ENCODE data around the gene ARHGEF11.

Gene ARHGEF11

DNA sequence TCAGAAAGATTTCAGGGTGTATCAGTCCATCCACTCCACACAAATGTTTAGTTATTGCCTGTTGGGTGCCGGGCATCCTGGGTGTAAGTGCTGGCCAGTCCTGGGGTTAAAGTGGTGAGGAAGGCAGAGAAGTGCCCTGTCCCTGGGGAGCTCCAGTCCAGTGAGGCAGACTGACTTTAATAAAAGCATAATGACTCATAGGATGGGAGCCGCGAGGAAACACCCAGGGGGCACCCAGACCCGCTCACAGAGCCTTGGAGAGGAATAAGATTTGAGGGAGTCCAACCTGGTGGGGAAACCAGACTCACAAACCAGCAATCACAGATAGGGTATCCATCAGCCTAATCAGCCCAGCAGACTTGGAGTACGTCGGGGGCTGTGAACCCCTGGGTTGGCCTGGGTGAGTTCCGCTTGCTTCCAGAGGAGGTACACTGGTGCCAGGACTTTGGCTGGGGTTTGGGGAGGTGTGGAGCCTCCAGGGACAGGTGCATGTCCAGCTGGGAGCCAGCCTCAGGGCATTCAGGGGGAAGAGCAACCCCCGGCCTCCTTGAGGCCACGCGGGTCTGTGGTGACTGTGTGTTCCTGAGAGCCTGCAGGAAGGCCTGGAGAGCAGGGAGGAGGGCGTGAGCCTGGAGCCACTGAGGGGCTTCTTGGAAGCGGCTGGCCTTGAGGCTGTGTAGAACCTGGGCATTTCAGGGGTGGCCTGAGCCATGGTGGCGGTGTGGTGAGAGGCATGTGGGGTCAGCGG, 148.3 kb downstream of the ARHGEF11 start:
- TF ChIP-seq, protein P1, sequence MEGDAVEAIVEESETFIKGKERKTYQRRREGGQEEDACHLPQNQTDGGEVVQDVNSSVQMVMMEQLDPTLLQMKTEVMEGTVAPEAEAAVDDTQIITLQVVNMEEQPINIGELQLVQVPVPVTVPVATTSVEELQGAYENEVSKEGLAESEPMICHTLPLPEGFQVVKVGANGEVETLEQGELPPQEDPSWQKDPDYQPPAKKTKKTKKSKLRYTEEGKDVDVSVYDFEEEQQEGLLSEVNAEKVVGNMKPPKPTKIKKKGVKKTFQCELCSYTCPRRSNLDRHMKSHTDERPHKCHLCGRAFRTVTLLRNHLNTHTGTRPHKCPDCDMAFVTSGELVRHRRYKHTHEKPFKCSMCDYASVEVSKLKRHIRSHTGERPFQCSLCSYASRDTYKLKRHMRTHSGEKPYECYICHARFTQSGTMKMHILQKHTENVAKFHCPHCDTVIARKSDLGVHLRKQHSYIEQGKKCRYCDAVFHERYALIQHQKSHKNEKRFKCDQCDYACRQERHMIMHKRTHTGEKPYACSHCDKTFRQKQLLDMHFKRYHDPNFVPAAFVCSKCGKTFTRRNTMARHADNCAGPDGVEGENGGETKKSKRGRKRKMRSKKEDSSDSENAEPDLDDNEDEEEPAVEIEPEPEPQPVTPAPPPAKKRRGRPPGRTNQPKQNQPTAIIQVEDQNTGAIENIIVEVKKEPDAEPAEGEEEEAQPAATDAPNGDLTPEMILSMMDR (conservative IDR thresholded peaks at IDR 0.05; ENCODE audit: low read length) = no peak
- TF ChIP-seq EZH2phosphoT487 (IDR thresholded peaks at IDR 0.05; ENCODE audit: borderline replicate concordance) = no peak
- Histone ChIP-seq H3K9me3 (ENCODE audit: insufficient read depth, low read depth, low read length) (no peaks in the 10 kb centered on the region), H3K9me2 (replicated peaks; ENCODE audit: low read depth, low read length) (no peaks in the 10 kb centered on the region), H3K9ac (ENCODE audit: low read depth, low read length, poor library complexity, severe bottlenecking) (no peak overlapping the region), H3K27me3 (ENCODE audit: insufficient read depth, low read length, poor library complexity, severe bottlenecking) (no peaks in the 10 kb centered on the region), H3K4me3 (ENCODE audit: low read length, poor library complexity, severe bottlenecking) (no peak overlapping the region), H3K36me3 (ENCODE audit: insufficient read depth, low read length) (no peaks in the 10 kb centered on the region), H3F3A (ENCODE audit: low read depth) (no peaks in the 10 kb centered on the region), H2AFZ (ENCODE audit: low read length) (no peak overlapping the region), H3K4me2 (ENCODE audit: low read depth, low read length, poor library complexity, severe bottlenecking) (no peak overlapping the region), H4K20me1 (ENCODE audit: insufficient read depth, low read length, poor library complexity, severe bottlenecking) (no peaks in the 10 kb centered on the region), H3K4me1 (ENCODE audit: insufficient read depth, low read length, poor library complexity, severe bottlenecking) (no peaks in the 10 kb centered on the region), H3K79me2 (ENCODE audit: insufficient read depth, low read length) (no peaks in the 10 kb centered on the region)

DNA sequence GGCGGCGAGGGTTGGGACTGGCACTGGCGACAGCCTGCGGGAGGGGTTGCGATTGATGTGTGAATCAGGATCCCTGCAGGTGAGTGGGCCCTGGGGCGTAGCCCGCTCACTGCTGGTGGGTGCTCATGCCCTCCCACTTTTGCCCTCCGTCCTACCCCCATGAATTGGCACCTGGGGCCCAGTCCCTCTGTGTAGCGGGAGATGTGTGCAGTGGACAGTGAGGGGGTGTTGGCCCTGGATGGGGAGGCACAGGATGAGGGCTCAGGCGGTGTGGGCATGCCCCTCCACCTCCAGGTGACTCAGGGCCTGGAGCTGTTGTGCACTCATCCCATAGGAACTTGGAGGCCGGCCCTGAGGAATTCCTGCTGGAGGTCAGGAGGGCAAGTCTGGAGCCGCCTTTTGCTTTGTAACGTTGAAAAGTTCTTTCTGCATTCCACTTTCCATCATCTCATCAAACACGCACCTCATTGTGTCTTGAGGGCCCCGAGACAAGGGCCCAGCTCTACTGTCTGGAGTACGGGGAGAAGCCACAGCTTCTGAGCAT, 149.0 kb downstream of the ARHGEF11 start:
- Histone ChIP-seq H2AFZ (ENCODE audit: low read length) (no peak overlapping the region), H3K79me2 (ENCODE audit: insufficient read depth, low read length) (no peaks in the 10 kb centered on the region), H3K36me3 (ENCODE audit: insufficient read depth, low read length) (no peaks in the 10 kb centered on the region), H3K27me3 (ENCODE audit: insufficient read depth, low read length, poor library complexity, severe bottlenecking) (no peaks in the 10 kb centered on the region), H3K9me2 (replicated peaks; ENCODE audit: low read depth, low read length) (no peaks in the 10 kb centered on the region), H3K4me1 (ENCODE audit: insufficient read depth, low read length, poor library complexity, severe bottlenecking) (no peaks in the 10 kb centered on the region), H3K4me2 (ENCODE audit: low read depth, low read length, poor library complexity, severe bottlenecking) (no peak overlapping the region), H3K4me3 (ENCODE audit: low read length, poor library complexity, severe bottlenecking) (no peak overlapping the region), H3K9me3 (ENCODE audit: insufficient read depth, low read depth, low read length) (no peaks in the 10 kb centered on the region), H4K20me1 (ENCODE audit: insufficient read depth, low read length, poor library complexity, severe bottlenecking) (no peaks in the 10 kb centered on the region), H3F3A (ENCODE audit: low read depth) (no peaks in the 10 kb centered on the region), H3K9ac (ENCODE audit: low read depth, low read length, poor library complexity, severe bottlenecking) (no peak overlapping the region)
- TF ChIP-seq EZH2phosphoT487 (IDR thresholded peaks at IDR 0.05; ENCODE audit: borderline replicate concordance) = no peak
- TF ChIP-seq, protein P1 (conservative IDR thresholded peaks at IDR 0.05; ENCODE audit: low read length) = no peak

DNA sequence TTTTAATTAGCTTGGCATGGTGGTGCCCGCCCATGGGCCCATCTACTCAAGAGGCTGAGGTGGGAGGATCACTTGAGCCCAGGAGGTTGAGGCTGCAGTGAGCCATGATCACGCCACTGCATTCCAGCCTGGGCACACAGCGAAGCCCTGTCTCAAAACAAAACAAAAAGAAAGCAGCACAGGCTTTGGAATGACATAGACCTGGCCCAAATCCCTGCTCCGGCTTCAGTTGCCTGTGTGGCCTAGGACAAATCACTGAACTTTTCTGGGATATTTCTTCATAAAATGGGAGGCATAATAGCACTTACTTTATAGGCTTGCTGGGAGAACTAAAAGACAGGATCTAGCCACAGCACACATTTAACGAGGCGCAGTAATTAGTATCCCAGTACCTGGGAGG, 149.6 kb downstream of the ARHGEF11 start:
- no peaks in the 10 kb centered on the region for H3K27me3 ChIP-seq (ENCODE audit: insufficient read depth, low read length, poor library complexity, severe bottlenecking)
- no peak overlapping the region for H2AFZ ChIP-seq (ENCODE audit: low read length)
- H3K9me2 ChIP-seq (replicated peaks; ENCODE audit: low read depth, low read length) = no peaks in the 10 kb centered on the region
- H3K79me2 ChIP-seq (ENCODE audit: insufficient read depth, low read length) = no peaks in the 10 kb centered on the region
- no peaks in the 10 kb centered on the region for H3F3A ChIP-seq (ENCODE audit: low read depth)
- no peaks in the 10 kb centered on the region for H3K36me3 ChIP-seq (ENCODE audit: insufficient read depth, low read length)
- TF ChIP-seq, protein P1 (conservative IDR thresholded peaks at IDR 0.05; ENCODE audit: low read length) = no peak
- TF ChIP-seq EZH2phosphoT487 (IDR thresholded peaks at IDR 0.05; ENCODE audit: borderline replicate concordance) = no peak
- H4K20me1 ChIP-seq (ENCODE audit: insufficient read depth, low read length, poor library complexity, severe bottlenecking) = no peaks in the 10 kb centered on the region
- H3K4me1 ChIP-seq (ENCODE audit: insufficient read depth, low read length, poor library complexity, severe bottlenecking) = no peaks in the 10 kb centered on the region
- H3K4me3 ChIP-seq (ENCODE audit: low read length, poor library complexity, severe bottlenecking) = no peak overlapping the region
- H3K9ac ChIP-seq (ENCODE audit: low read depth, low read length, poor library complexity, severe bottlenecking) = no peak overlapping the region
- H3K9me3 ChIP-seq (ENCODE audit: insufficient read depth, low read depth, low read length) = no peaks in the 10 kb centered on the region
- H3K4me2 ChIP-seq (ENCODE audit: low read depth, low read length, poor library complexity, severe bottlenecking) = no peak overlapping the region
